Tibial nerve (tissue), 4 donors: ENCODE data around the gene TBL2. TPM values are rescaled to one million over a fixed set of nuclear protein-coding genes. Genes with fewer than 3 reads are reported as not detected.
"Not testable (repeated sequence)": the region's sequence is repeated elsewhere in the genome, so short reads cannot be mapped to it uniquely, and the experiment has no call there.

Experiments
- DNase-seq, 2 donors: peaks; one replicate each; pipeline ENCODE4 v3.0.0-alpha.2; 2019; ENCODE audit warnings: low spot score in 2 of 2
- H3K27ac ChIP-seq, 4 donors: fragments of 200-600 bp; sonication (generic) in 3 of 4; one replicate each; pipeline ENCODE4 v1.5.1; 2017 to 2019; ENCODE audit warnings: mild to moderate bottlenecking in 1 of 4
- H3K27me3 ChIP-seq, 2 donors: fragments of 200-600 bp; sonication (generic) in 1 of 2; one replicate each; pipeline versions ENCODE4 v1.5.1 to v1.6.0; 2017 to 2019
- H3K36me3 ChIP-seq, 3 donors: fragments of 200-600 bp; sonication (generic); one replicate each; pipeline ENCODE4 v1.5.1; 2018 to 2019
- H3K4me1 ChIP-seq, 4 donors: fragments of 200-600 bp; sonication (generic) in 3 of 4; one replicate each; pipeline ENCODE4 v1.5.1; 2017 to 2019
- H3K4me3 ChIP-seq, 4 donors: fragments of 200-600 bp; sonication (generic) in 3 of 4; one replicate each; pipeline ENCODE4 v1.5.1; 2017 to 2019; ENCODE audit warnings: mild to moderate bottlenecking in 1 of 4, moderate library complexity in 1 of 4
- H3K9me3 ChIP-seq, 4 donors: fragments of 200-600 bp; sonication (generic) in 3 of 4; one replicate each; pipeline ENCODE4 v1.5.1; 2017 to 2019
- EP300 ChIP-seq, 2 donors: sonication (generic); formaldehyde crosslinking; IDR thresholded peaks; one replicate each; pipeline ENCODE4 v1.6.1; 2017; ENCODE audit warnings: antibody characterized with exemption in 2 of 2, mild to moderate bottlenecking in 1 of 2
- POLR2A ChIP-seq, 2 donors: fragments of 450-650 bp; IDR thresholded peaks; one replicate each; pipeline ENCODE4 v1.6.1; 2017; ENCODE audit warnings: antibody characterized with exemption in 2 of 2, mild to moderate bottlenecking in 2 of 2, moderate library complexity in 2 of 2
- WGBS, 2 donors: methylation state at CpG; one replicate each; pipeline ENCODE4 v1.1.5; 2018; 5-methylcytosine and 5-hydroxymethylcytosine counted together
- total RNA-seq, 4 donors: library from RNA; depleted of rRNA; stranded (reverse); fragments of >200 nt; gene quantifications; one replicate each; pipeline ENCODE4 v1.1.0, GENCODE V29; 2016
- TF ChIP-seq, protein P1 (sequence below), 5 experiments: fragments of 200-600 bp in 3 of 5; fragments of 450-650 bp in 2 of 5; sonication (generic) in 3 of 5; IDR thresholded peaks; one replicate each; pipeline ENCODE4 v1.5.1; 2016 to 2019; ENCODE audit warnings: antibody characterized with exemption in 5 of 5, mild to moderate bottlenecking in 3 of 5, moderate library complexity in 2 of 5

Gene TBL2
- total RNA-seq, 4 donors from 2014 or later, result 36.6 to 70.8 (median 49.2) TPM

GRCh38 chr7:73537051-73537450, 41.3 kb downstream of the TBL2 start:
- no peak overlapping the region for H3K4me3 ChIP-seq
- no peak overlapping the region for H3K27ac ChIP-seq
- H3K4me1 ChIP-seq, result no peaks in the 10 kb centered on the region
- H3K9me3 ChIP-seq, result no peaks in the 10 kb centered on the region
- peaks cover 3 to 98% (median 34%) of the 10 kb centered on the region in 3 donors for H3K36me3 ChIP-seq
- H3K27me3 ChIP-seq, result no peaks in the 10 kb centered on the region
- TF ChIP-seq, protein P1, sequence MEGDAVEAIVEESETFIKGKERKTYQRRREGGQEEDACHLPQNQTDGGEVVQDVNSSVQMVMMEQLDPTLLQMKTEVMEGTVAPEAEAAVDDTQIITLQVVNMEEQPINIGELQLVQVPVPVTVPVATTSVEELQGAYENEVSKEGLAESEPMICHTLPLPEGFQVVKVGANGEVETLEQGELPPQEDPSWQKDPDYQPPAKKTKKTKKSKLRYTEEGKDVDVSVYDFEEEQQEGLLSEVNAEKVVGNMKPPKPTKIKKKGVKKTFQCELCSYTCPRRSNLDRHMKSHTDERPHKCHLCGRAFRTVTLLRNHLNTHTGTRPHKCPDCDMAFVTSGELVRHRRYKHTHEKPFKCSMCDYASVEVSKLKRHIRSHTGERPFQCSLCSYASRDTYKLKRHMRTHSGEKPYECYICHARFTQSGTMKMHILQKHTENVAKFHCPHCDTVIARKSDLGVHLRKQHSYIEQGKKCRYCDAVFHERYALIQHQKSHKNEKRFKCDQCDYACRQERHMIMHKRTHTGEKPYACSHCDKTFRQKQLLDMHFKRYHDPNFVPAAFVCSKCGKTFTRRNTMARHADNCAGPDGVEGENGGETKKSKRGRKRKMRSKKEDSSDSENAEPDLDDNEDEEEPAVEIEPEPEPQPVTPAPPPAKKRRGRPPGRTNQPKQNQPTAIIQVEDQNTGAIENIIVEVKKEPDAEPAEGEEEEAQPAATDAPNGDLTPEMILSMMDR (IDR thresholded peaks at IDR 0.05), result no peak
- no peak for DNase-seq
- 88 to 91% methylated on average over 16 of the region's 16 CpGs for WGBS, 2 donors

GRCh38 chr7:73536479-73536878, 41.9 kb downstream of the TBL2 start:
- Histone ChIP-seq H3K4me1 (no peaks in the 10 kb centered on the region), H3K9me3 (no peaks in the 10 kb centered on the region), H3K4me3 (no peak overlapping the region), H3K27me3 (no peaks in the 10 kb centered on the region), H3K27ac (no peak overlapping the region), H3K36me3 (peaks cover 3 to 98% (median 32%) of the 10 kb centered on the region in 3 donors)
- DNase-seq, result no peak
- TF ChIP-seq, protein P1 (IDR thresholded peaks at IDR 0.05), result no peak
- TF ChIP-seq EP300 (IDR thresholded peaks at IDR 0.05) (no peak), POLR2A (IDR thresholded peaks at IDR 0.05) (no peak)
- WGBS, 2 donors, result 77 to 87% methylated on average over 5 of the region's 5 CpGs

DNA sequence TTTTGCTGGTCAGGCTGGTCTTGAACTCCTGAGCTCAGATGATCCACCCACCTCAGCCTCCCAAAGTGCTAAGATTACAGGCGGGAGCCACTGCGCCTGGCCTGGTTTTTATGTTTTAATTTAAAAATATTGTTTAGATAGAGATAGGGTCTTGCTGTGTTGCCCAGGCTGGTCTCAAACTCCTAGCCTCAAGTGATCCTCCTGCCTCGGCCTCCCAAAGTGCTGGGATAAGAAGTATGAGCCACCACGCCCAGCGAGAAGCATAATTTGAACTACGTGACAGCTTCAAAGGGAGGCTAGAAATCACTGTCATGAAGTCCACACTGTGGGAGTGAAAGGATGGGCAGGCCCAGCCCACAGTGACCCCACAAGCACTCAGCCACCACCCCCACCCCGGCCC, 42.5 kb downstream of the TBL2 start:
- not testable (repeated sequence) for H3K27ac ChIP-seq, DNase-seq, H3K4me1 ChIP-seq, H3K27me3 ChIP-seq, H3K9me3 ChIP-seq, H3K4me3 ChIP-seq
- peaks cover 3 to 94% (median 32%) of the 10 kb centered on the region in 3 donors for H3K36me3 ChIP-seq
- WGBS, 2 donors, result 90 to 93% methylated on average over 7 of the region's 7 CpGs

DNA sequence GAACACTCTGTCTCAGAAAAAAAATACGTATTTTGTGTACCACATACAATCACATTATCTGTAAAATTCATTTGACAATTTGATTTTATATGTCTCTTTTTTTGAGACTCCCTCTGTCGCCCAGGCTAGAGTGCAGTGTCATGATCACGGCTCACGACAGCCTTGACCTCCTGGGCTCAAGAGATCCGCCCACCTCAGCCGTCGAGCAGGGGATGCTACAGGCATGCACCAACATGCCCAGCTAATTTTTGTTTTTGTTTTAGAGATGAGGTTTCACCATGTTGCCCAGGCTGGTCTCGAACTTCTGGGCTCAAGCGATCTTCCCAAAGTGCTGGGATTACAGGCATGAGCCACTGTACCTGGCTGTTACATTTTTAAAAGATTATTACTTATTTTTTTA, 44.6 kb downstream of the TBL2 start:
- no peak overlapping the region for H3K27ac ChIP-seq
- no peak overlapping the region for H3K4me3 ChIP-seq
- H3K4me1 ChIP-seq, result no peaks in the 10 kb centered on the region
- TF ChIP-seq POLR2A (IDR thresholded peaks at IDR 0.05) (no peak), EP300 (IDR thresholded peaks at IDR 0.05) (no peak)
- TF ChIP-seq, protein P1 (IDR thresholded peaks at IDR 0.05), result no peak
- peaks cover 0 to 73% (median 16%) of the 10 kb centered on the region in 3 donors for H3K36me3 ChIP-seq
- WGBS, 2 donors, result 75% methylated on average over 9 of the region's 9 CpGs
- no peaks in the 10 kb centered on the region for H3K9me3 ChIP-seq
- no peaks in the 10 kb centered on the region for H3K27me3 ChIP-seq
- no peak for DNase-seq

DNA sequence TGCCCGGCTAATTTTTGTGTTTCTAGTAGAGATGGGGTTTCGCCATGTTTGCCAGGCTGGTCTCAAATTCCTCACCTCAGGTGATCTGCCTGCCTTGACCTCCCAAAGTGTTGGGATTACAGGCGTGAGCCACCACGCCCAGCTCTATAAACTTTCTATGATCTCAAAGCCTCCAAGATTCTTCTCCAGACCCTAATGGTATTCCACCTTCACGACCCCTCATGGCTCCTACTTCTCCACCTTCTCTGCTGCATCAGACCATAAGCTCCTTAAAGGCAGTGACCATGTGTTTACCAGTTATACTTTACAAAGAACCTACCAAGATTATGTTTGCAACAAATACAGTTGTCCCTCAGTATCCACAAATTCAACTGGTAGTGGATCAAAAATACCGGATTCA, 46.2 kb downstream of the TBL2 start:
- 94 to 97% methylated on average over 6 of the region's 6 CpGs for WGBS, 2 donors
- H3K4me3 ChIP-seq, result no peak overlapping the region
- DNase-seq, result no peak
- H3K27ac ChIP-seq, result no peak overlapping the region
- no peaks in the 10 kb centered on the region for H3K4me1 ChIP-seq
- H3K9me3 ChIP-seq, result no peaks in the 10 kb centered on the region
- H3K27me3 ChIP-seq, result no peaks in the 10 kb centered on the region
- H3K36me3 ChIP-seq, result peaks cover 0 to 57% (median 7%) of the 10 kb centered on the region in 3 donors
- no peak for TF ChIP-seq EP300 (IDR thresholded peaks at IDR 0.05)
- TF ChIP-seq, protein P1 (IDR thresholded peaks at IDR 0.05), result no peak
- TF ChIP-seq POLR2A (IDR thresholded peaks at IDR 0.05), result no peak

GRCh38 chr7:73530800-73531199, 47.6 kb downstream of the TBL2 start:
- H3K36me3 ChIP-seq, result peaks cover 0 to 43% (median 0%) of the 10 kb centered on the region in 3 donors
- H3K4me1 ChIP-seq, result peaks cover 0 to 2% (median 0%) of the 10 kb centered on the region in 4 donors
- WGBS, 2 donors, result 85 to 93% methylated on average over 3 of the region's 3 CpGs
- no peak overlapping the region for H3K4me3 ChIP-seq
- no peak for DNase-seq
- H3K27ac ChIP-seq, result no peak overlapping the region
- TF ChIP-seq POLR2A (IDR thresholded peaks at IDR 0.05), result no peak
- H3K27me3 ChIP-seq, result no peaks in the 10 kb centered on the region
- H3K9me3 ChIP-seq, result no peaks in the 10 kb centered on the region
